ENCODE data around the gene CAPN8. TPM values are rescaled to one million over a fixed set of nuclear protein-coding genes. Genes with fewer than 3 reads are reported as not detected.
A peak's percentile ranks its signal among the peaks of the same experiment; 100 is the strongest.

The CAPN8 gene
- total RNA-seq, 2 experiments from 2014 or later: not detected

GRCh38 chr1:223617323-223618070 is 48.0 kb downstream of the CAPN8 start:
- Mint-ChIP-seq H3K9me3 (no peaks in the 10 kb centered on the region), H3K27ac (no peak overlapping the region), H3K27me3 (no peaks in the 10 kb centered on the region), H3K36me3 (ENCODE audit: low read depth) (no peaks in the 10 kb centered on the region), H3K4me3 (no peak overlapping the region), H3K4me1 (peaks cover 2% of the 10 kb centered on the region)
- POLR2A ChIA-PET: no interaction called here
- CTCF ChIA-PET: interaction anchor here (0.5 to 1.3 kb wide), 4 partner anchors 65 to 479 kb away, joined by 3 to 6 read pairs (median 3); no protein-coding TSS in a partner anchor
- DNase-seq: no peak

- no peak for DNase-seq
- H3K4me1 Mint-ChIP-seq: peaks cover 2% of the 10 kb centered on the region
- peaks cover under 1% of the 10 kb centered on the region for H3K9me3 Mint-ChIP-seq
- no peaks in the 10 kb centered on the region for H3K27me3 Mint-ChIP-seq
- H3K4me3 Mint-ChIP-seq: no peak overlapping the region
- POLR2A ChIA-PET: no interaction called here
- no peak overlapping the region for H3K27ac Mint-ChIP-seq
- no peaks in the 10 kb centered on the region for H3K36me3 Mint-ChIP-seq (ENCODE audit: low read depth)
- CTCF ChIA-PET: interaction anchor here (1.3 kb wide), 1 partner anchor 118 kb away, joined by 3 read pairs; no protein-coding TSS in a partner anchor
Observed at GRCh38 chr1:223616586-223616985, 48.9 kb downstream of the CAPN8 start.

GRCh38 chr1:223611936-223612335 is 53.6 kb downstream of the CAPN8 start:
- Mint-ChIP-seq H3K27ac (no peak overlapping the region), H3K4me3 (no peak overlapping the region), H3K36me3 (ENCODE audit: low read depth) (no peaks in the 10 kb centered on the region), H3K4me1 (no peaks in the 10 kb centered on the region), H3K9me3 (peaks cover 2% of the 10 kb centered on the region), H3K27me3 (no peaks in the 10 kb centered on the region)
- no peak for DNase-seq
- CTCF ChIA-PET: interaction anchor here (1.4 to 3.4 kb wide), 4 partner anchors 16 to 79 kb away, joined by 3 to 14 read pairs (median 4); no protein-coding TSS in a partner anchor
- POLR2A ChIA-PET: no interaction called here

GRCh38 chr1:223609977-223610376 is 55.5 kb downstream of the CAPN8 start:
- DNase-seq: no peak
- H3K9me3 Mint-ChIP-seq: peaks cover 2% of the 10 kb centered on the region
- no peaks in the 10 kb centered on the region for H3K4me1 Mint-ChIP-seq
- H3K4me3 Mint-ChIP-seq: no peak overlapping the region
- H3K27ac Mint-ChIP-seq: no peak overlapping the region
- ChIA-PET POLR2A (no interaction called here), CTCF (interaction anchor here (0.8 to 3.4 kb wide), 2 partner anchors 53 kb away, joined by 3 to 14 read pairs; no protein-coding TSS in a partner anchor)
- H3K36me3 Mint-ChIP-seq (ENCODE audit: low read depth): no peaks in the 10 kb centered on the region
- H3K27me3 Mint-ChIP-seq: no peaks in the 10 kb centered on the region

- Mint-ChIP-seq H3K4me1 (no peaks in the 10 kb centered on the region), H3K27me3 (no peaks in the 10 kb centered on the region), H3K4me3 (no peak overlapping the region), H3K27ac (no peak overlapping the region), H3K36me3 (ENCODE audit: low read depth) (no peaks in the 10 kb centered on the region), H3K9me3 (peaks cover 2% of the 10 kb centered on the region)
- ChIA-PET CTCF (interaction anchor here (0.8 kb wide), 1 partner anchor 53 kb away, joined by 3 read pairs; no protein-coding TSS in a partner anchor), POLR2A (no interaction called here)
- DNase-seq: no peak
Observed at GRCh38 chr1:223609066-223609465, 56.4 kb downstream of the CAPN8 start.

- POLR2A ChIA-PET: no interaction called here
- Mint-ChIP-seq H3K27ac (no peak overlapping the region), H3K36me3 (ENCODE audit: low read depth) (no peaks in the 10 kb centered on the region), H3K9me3 (no peaks in the 10 kb centered on the region), H3K27me3 (no peaks in the 10 kb centered on the region), H3K4me1 (peaks cover 4% of the 10 kb centered on the region), H3K4me3 (no peak overlapping the region)
- CTCF ChIA-PET: interaction anchor here (2.8 kb wide), 1 partner anchor 53 kb away, joined by 14 read pairs; no protein-coding TSS in a partner anchor
- DNase-seq: no peak
Observed at GRCh38 chr1:223558512-223558911, 107.0 kb downstream of the CAPN8 start.

- H3K27ac Mint-ChIP-seq: no peak overlapping the region
- H3K9me3 Mint-ChIP-seq: no peaks in the 10 kb centered on the region
- no peaks in the 10 kb centered on the region for H3K36me3 Mint-ChIP-seq (ENCODE audit: low read depth)
- H3K4me3 Mint-ChIP-seq: no peak overlapping the region
- ChIA-PET CTCF (interaction anchor here (0.7 to 2.8 kb wide), 7 partner anchors 12 to 64 kb away, joined by 3 to 14 read pairs (median 4); no protein-coding TSS in a partner anchor), POLR2A (no interaction called here)
- H3K27me3 Mint-ChIP-seq: no peaks in the 10 kb centered on the region
- no peak for DNase-seq
- peaks cover 4% of the 10 kb centered on the region for H3K4me1 Mint-ChIP-seq
Observed at GRCh38 chr1:223557130-223557475, 108.4 kb downstream of the CAPN8 start.

GRCh38 chr1:223556414-223557129 is 108.9 kb downstream of the CAPN8 start:
- peaks cover 4% of the 10 kb centered on the region for H3K4me1 Mint-ChIP-seq
- ChIA-PET CTCF (interaction anchor here (0.6 to 2.8 kb wide), 9 partner anchors 11 to 71 kb away, joined by 3 to 14 read pairs (median 4); no protein-coding TSS in a partner anchor), POLR2A (no interaction called here)
- H3K9me3 Mint-ChIP-seq: no peaks in the 10 kb centered on the region
- no peak overlapping the region for H3K27ac Mint-ChIP-seq
- no peaks in the 10 kb centered on the region for H3K27me3 Mint-ChIP-seq
- DNase-seq: peak; percentile 47
- H3K36me3 Mint-ChIP-seq (ENCODE audit: low read depth): no peaks in the 10 kb centered on the region
- no peak overlapping the region for H3K4me3 Mint-ChIP-seq

GRCh38 chr1:223553957-223554356 is 111.5 kb downstream of the CAPN8 start:
- ChIA-PET CTCF (interaction anchor here (0.7 to 1.3 kb wide), 5 partner anchors 8 to 130 kb away, joined by 3 to 4 read pairs (median 4); no protein-coding TSS in a partner anchor), POLR2A (no interaction called here)
- Mint-ChIP-seq H3K4me1 (peaks cover 8% of the 10 kb centered on the region), H3K27me3 (peaks cover 2% of the 10 kb centered on the region), H3K9me3 (no peaks in the 10 kb centered on the region), H3K4me3 (no peak overlapping the region), H3K36me3 (ENCODE audit: low read depth) (no peaks in the 10 kb centered on the region), H3K27ac (no peak overlapping the region)
- no peak for DNase-seq

- Mint-ChIP-seq H3K9me3 (peaks cover 4% of the 10 kb centered on the region), H3K4me3 (no peak overlapping the region), H3K36me3 (ENCODE audit: low read depth) (no peaks in the 10 kb centered on the region), H3K4me1 (peaks cover 8% of the 10 kb centered on the region), H3K27ac (no peak overlapping the region), H3K27me3 (peaks cover 2% of the 10 kb centered on the region)
- CTCF ChIA-PET: interaction anchor here (1.1 kb wide), 1 partner anchor 66 kb away, joined by 3 read pairs; no protein-coding TSS in a partner anchor
- POLR2A ChIA-PET: no interaction called here
- DNase-seq: no peak
Observed at GRCh38 chr1:223551610-223552009, 113.9 kb downstream of the CAPN8 start.

- no peak overlapping the region for H3K4me3 Mint-ChIP-seq
- CTCF ChIA-PET: interaction anchor here (1.0 to 1.3 kb wide), 2 partner anchors 15 to 31 kb away, joined by 3 read pairs; no protein-coding TSS in a partner anchor
- H3K27ac Mint-ChIP-seq: no peak overlapping the region
- POLR2A ChIA-PET: no interaction called here
- H3K9me3 Mint-ChIP-seq: peaks cover 4% of the 10 kb centered on the region
- H3K4me1 Mint-ChIP-seq: peaks cover 4% of the 10 kb centered on the region
- DNase-seq: no peak
- no peaks in the 10 kb centered on the region for H3K36me3 Mint-ChIP-seq (ENCODE audit: low read depth)
- peaks cover 2% of the 10 kb centered on the region for H3K27me3 Mint-ChIP-seq
Observed at GRCh38 chr1:223549740-223550139, 115.8 kb downstream of the CAPN8 start.

GRCh38 chr1:223547316-223548114 is 118.0 kb downstream of the CAPN8 start:
- CTCF ChIA-PET: interaction anchor here (1.2 kb wide), 1 partner anchor 9 kb away, joined by 3 read pairs; no protein-coding TSS in a partner anchor

More at GRCh38 chr1:223547316-223548114, 118.0 kb downstream of the CAPN8 start:
- Mint-ChIP-seq H3K9me3 (peaks cover 4% of the 10 kb centered on the region), H3K36me3 (ENCODE audit: low read depth) (no peaks in the 10 kb centered on the region), H3K4me1 (peaks cover 4% of the 10 kb centered on the region), H3K4me3 (no peak overlapping the region), H3K27me3 (peaks cover 2% of the 10 kb centered on the region), H3K27ac (no peak overlapping the region)
- DNase-seq: no peak
- POLR2A ChIA-PET: no interaction called here

Data from activated CD4-positive, alpha-beta T cell treated with anti-CD3 and anti-CD28 coated beads, Interleukin-2, amount 10 ng/mL, durations not matched to agents 7 days and 5 days (primary cell).